ENCODE results near the gene GZMM. TPM values are rescaled to one million over a fixed set of nuclear protein-coding genes. Genes with fewer than 3 reads are reported as not detected.

GZMM gene
- total RNA-seq: not detected in 2 replicates

GRCh38 chr19:543910-544608 is at the start of gene GZMM:
Gene GZMM (plus strand): TSS chr19:544053. CDS start chr19:544072, 19 bp downstream.

DNA sequence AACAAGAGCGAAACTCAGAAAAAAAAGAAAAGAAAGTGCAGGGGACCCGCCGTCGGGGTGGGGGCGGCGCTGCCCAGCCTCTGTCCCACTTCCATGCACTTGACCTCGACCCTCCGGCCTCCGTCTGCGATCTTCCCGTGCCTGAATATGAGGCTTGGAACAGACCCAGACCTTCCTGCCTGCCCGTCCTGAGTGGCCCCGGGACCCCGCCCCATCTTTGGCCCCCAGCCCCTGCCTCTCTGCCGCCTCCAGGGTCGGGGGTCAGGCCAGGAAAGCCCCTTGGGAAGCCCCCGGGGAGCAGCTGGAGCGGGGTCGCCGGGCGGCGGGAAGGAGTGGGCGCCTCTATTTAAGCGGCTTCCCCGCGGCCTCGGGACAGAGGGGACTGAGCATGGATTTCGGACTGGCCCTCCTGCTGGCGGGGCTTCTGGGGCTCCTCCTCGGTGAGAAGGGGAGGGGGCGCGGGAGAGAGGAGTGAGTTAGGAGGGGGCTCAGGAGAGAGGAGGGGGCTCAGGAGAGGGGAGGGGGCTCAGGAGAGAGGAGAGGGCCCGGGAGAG is 47.7 kb upstream of the GZMM start, which contains the start of gene MADCAM1:
TSS of gene MADCAM1 (plus strand) at position 375 of the 554 bp plus-strand sequence. CDS start at position 389, 14 bp downstream.

DNA sequence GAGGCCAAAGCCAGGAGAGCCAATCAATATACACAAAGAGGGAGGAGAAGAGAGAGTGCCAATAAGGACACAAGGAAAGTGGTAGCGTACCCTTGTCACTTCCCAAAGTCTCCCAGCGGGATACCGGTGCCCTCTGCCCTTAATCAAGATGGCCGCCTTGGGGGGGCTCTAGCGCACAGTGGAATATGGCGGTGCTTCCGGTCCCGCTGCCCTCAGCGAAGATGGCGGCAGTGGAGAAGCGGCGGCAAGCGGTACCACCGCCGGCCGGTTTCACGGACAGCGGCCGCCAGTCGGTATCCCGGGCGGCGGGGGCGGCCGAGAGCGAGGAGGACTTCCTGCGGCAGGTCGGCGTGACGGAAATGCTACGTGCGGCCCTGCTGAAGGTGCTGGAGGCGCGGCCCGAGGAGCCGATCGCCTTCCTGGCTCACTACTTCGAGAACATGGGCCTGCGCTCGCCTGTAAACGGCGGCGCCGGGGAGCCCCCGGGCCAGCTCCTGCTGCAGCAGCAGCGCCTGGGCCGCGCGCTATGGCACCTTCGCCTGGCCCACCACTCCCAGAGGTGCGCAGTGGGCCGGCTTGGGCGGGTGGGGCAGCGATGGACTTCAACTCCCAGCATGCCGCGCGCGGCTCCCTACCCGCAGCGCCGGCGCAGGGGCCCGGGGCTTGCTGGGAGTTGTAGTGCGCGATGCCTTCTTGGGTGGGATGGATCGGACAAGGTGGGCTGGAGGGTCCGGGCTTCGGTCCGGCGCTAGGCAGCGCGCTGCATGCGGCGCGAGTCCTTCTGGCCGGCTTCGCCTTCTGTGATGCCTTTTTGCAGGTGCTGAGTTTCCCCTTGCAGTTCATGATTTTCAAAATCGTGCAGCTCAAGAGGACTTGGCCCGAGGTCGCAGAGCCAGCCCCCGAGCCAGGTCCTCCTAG is 36.3 kb upstream of the GZMM start, which contains the start of gene TPGS1:
TSS of gene TPGS1 (plus strand) at position 212 of the 918 bp plus-strand sequence. CDS start at position 222, 10 bp downstream.

GRCh38 chr19:531753-532560 is 11.9 kb upstream of the GZMM start, which contains the start of gene CDC34:
Gene CDC34 (plus strand): TSS chr19:531760. CDS start chr19:531932, 172 bp downstream.

DNA sequence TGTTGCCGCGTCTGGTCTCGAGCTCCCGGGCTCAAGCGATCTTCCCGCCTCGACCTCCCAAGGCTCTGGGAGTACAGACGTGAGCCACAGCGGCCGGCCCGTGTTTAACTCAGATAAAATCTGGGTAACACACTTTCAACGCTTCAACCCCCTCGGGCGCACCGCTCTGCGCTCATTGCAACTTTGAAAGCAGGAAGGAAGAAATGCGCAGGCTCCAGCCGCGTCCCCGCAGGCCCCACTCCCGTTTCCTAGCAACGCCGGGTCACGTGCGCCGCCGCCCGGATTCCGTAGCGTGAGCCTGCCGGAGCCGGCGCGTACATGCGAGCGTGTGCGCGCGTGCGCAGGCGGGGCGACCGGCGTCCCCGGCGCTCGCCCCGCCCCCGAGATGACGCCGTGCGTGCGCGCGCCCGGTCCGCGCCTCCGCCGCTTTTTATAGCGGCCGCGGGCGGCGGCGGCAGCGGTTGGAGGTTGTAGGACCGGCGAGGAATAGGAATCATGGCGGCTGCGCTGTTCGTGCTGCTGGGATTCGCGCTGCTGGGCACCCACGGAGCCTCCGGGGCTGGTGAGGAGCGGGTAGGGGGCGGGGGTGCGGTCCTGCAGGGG is 28.4 kb downstream of the GZMM start, which contains the start of gene BSG:
TSS of gene BSG (plus strand) at position 457 of the 603 bp plus-strand sequence. CDS start at position 496, 39 bp downstream.

GRCh38 chr19:589693-590395 is 46.0 kb downstream of the GZMM start, which contains the start of gene HCN2:
Gene HCN2 (plus strand): TSS chr19:589881. CDS start chr19:589946, 65 bp downstream.

Other genes starting within 250 kb of the GZMM start
- 13.3 and 16.5 TPM in 2 replicates for gene MIER2, start 199.3 kb upstream of the GZMM start, total RNA-seq
- under 0.01 TPM in 2 replicates for gene C2CD4C, start 134.9 kb upstream of the GZMM start, total RNA-seq
- not detected in 2 replicates for gene SHC2, start 83.0 kb upstream of the GZMM start, total RNA-seq
- gene MADCAM1, start 47.6 kb upstream of the GZMM start, total RNA-seq: 0.11 and 0.79 TPM in 2 replicates
- 50.3 and 77.6 TPM in 2 replicates for gene TPGS1, start 36.6 kb upstream of the GZMM start, total RNA-seq
- gene CDC34, start 12.3 kb upstream of the GZMM start, total RNA-seq: 71.8 and 75.5 TPM in 2 replicates
- gene BSG, start 28.5 kb downstream of the GZMM start, total RNA-seq: 235 and 281 TPM in 2 replicates
- 0.33 and 0.39 TPM in 2 replicates for gene HCN2, start 45.8 kb downstream of the GZMM start, total RNA-seq
- gene POLRMT, start 89.5 kb downstream of the GZMM start, total RNA-seq: 20.0 and 23.4 TPM in 2 replicates
- 0.33 and 0.39 TPM in 2 replicates for gene FGF22, start 95.8 kb downstream of the GZMM start, total RNA-seq
- 34.9 and 59.5 TPM in 2 replicates for gene RNF126, start 119.2 kb downstream of the GZMM start, total RNA-seq
- gene FSTL3, start 132.3 kb downstream of the GZMM start, total RNA-seq: 221 and 628 TPM in 2 replicates
- gene PRSS57, start 151.4 kb downstream of the GZMM start, total RNA-seq: not detected in 2 replicates
- 0.11 and 1.2 TPM in 2 replicates for gene PALM, start 164.9 kb downstream of the GZMM start, total RNA-seq
- 11.0 and 58.5 TPM in 2 replicates for gene MISP, start 207.1 kb downstream of the GZMM start, total RNA-seq

All from placental epithelial cell (primary cell).